ENCODE results near the gene NCAPD3. TPM values are rescaled to one million over a fixed set of nuclear protein-coding genes. Genes with fewer than 3 reads are reported as not detected.

Gene NCAPD3
- total RNA-seq, 1 experiment from 2014 or later = 52.2 TPM

DNA sequence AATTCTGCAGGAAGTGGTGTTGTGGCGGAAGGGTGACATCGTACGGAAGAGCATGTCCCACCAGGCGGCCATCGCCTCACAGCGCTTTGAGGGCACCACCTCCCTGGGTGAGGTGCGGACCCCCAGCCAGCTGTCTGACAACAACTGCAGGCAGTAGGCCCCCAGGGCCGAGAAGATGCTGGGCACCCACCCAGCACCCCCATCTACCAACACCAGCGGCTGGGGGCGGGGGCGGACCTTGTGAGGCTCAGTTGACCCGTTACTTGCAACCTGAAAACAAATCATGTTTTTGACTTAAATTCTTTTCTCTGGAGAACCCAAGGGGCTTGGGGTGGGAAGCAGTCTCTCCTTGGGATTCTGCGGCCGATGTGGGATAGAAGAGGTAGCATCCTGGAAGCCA, 21.7 kb upstream of the NCAPD3 start:
- no peak overlapping the region for H3K4ac ChIP-seq (ENCODE audit: low read depth, low read length)
- H3K9me3 ChIP-seq (ENCODE audit: control insufficient read depth, low read depth, low read length) = no peaks in the 10 kb centered on the region
- H3K79me2 ChIP-seq (ENCODE audit: insufficient read depth, low read length) = no peaks in the 10 kb centered on the region
- no peaks in the 10 kb centered on the region for H3K4me1 ChIP-seq (ENCODE audit: insufficient read depth, low read length)
- H2BK5ac ChIP-seq (ENCODE audit: insufficient read length, low read length) = no peak overlapping the region
- no peaks in the 10 kb centered on the region for H4K20me1 ChIP-seq (ENCODE audit: control insufficient read depth, insufficient read depth, insufficient read length)
- no peaks in the 10 kb centered on the region for H3K23me2 ChIP-seq (ENCODE audit: insufficient read length, low read depth, low read length, poor library complexity, severe bottlenecking)
- H3K18ac ChIP-seq (ENCODE audit: insufficient read length, low read depth, low read length) = no peak overlapping the region
- Mint-ChIP-seq H3K4me1 (peaks cover 2 to 8% of the 10 kb centered on the region in 2 experiments; a peak in 3 of 4 replicates), H3K4me3 (no peak overlapping the region), H3K27me3 (ENCODE audit: low read depth) (no peaks in the 10 kb centered on the region), H3K9me3 (no peaks in the 10 kb centered on the region), H3K36me3 (ENCODE audit: insufficient read depth in 1 of 3, low read depth in 3 of 3) (peaks cover 30 to 66% (median 33%) of the 10 kb centered on the region in 3 experiments), H3K27ac (no peak overlapping the region; a peak in 1 of 7 replicates)
- no peak for TF ChIP-seq CTCF (conservative IDR thresholded peaks at IDR 0.05)
- H2BK12ac ChIP-seq (ENCODE audit: insufficient read length, low read depth, low read length) = no peak overlapping the region
- no peak overlapping the region for H2AFZ ChIP-seq (ENCODE audit: low read length)
- no peak overlapping the region for H3K23ac ChIP-seq (ENCODE audit: insufficient read length, low read depth, low read length)
- H3T11ph ChIP-seq (ENCODE audit: low read length) = no peak overlapping the region
- H4K8ac ChIP-seq (replicated peaks; ENCODE audit: insufficient read length, low read depth, low read length) = no peak overlapping the region
- H3K27me3 ChIP-seq (ENCODE audit: insufficient read depth, low read length) = no peaks in the 10 kb centered on the region
- no peak for DNase-seq
- H3K9ac ChIP-seq (ENCODE audit: extremely low read depth, insufficient read length, low read length) = no peak overlapping the region
- H3K14ac ChIP-seq (ENCODE audit: insufficient read depth, low read length) = no peak overlapping the region
- no CpG with 5 or more reads among the region's 14 CpGs for WGBS (ENCODE audit: extremely low coverage, insufficient read length, low lambda C conversion rate)
- no peaks in the 10 kb centered on the region for H3K79me1 ChIP-seq (ENCODE audit: insufficient read depth, low read depth, low read length, poor library complexity, severe bottlenecking)
- no peak overlapping the region for H4K91ac ChIP-seq (ENCODE audit: insufficient read length, low read depth, low read length)
- no peak overlapping the region for H2BK120ac ChIP-seq (ENCODE audit: low read depth, low read length, poor library complexity, severe bottlenecking)
- H2AK5ac ChIP-seq (ENCODE audit: insufficient read length, low read length) = no peak overlapping the region
- H3K56ac ChIP-seq (ENCODE audit: insufficient read length, low read depth, low read length) = no peak overlapping the region
- H3K27ac ChIP-seq (ENCODE audit: insufficient read length, low read depth, low read length) = no peak overlapping the region
- H3K4me2 ChIP-seq (ENCODE audit: insufficient read depth, insufficient read length, low read length) = no peak overlapping the region
- no peak overlapping the region for H2BK20ac ChIP-seq (ENCODE audit: low read depth, low read length, poor library complexity, severe bottlenecking)
- no peak overlapping the region for H2BK15ac ChIP-seq (ENCODE audit: low read depth, low read length)
- H4K5ac ChIP-seq (ENCODE audit: insufficient read length, low read depth, low read length) = no peak overlapping the region
